Measurements from ENCODE around the gene NAA60. TPM values are rescaled to one million over a fixed set of nuclear protein-coding genes. Genes with fewer than 3 reads are reported as not detected.

NAA60 gene
- total and polyA plus RNA-seq, 10 donors: 27.2 to 85.9 (median 46.3) TPM

GRCh38 chr16:3485821-3486505 lies 42.5 kb downstream of the NAA60 start:
- H3K36me3 ChIP-seq: peaks cover 3 to 78% (median 63%) of the 10 kb centered on the region in 6 donors
- H3K27ac ChIP-seq: no peak overlapping the region
- TF ChIP-seq POLR2AphosphoS5 (IDR thresholded peaks at IDR 0.05): peak; percentile 11 to 64 (median 26)
- TF ChIP-seq CTCF (IDR thresholded peaks at IDR 0.05 in 8 of 11, conservative IDR thresholded peaks at IDR 0.05 in 3 of 11): no peak
- H3K4me3 ChIP-seq: no peak overlapping the region
- H3K9me3 ChIP-seq: no peaks in the 10 kb centered on the region
- DNase-seq: peak; percentile 60
- no peaks in the 10 kb centered on the region for H3K27me3 ChIP-seq (replicated peaks in 1 of 7)
- H3K4me1 ChIP-seq: peaks cover 0 to 10% (median 4%) of the 10 kb centered on the region in 6 donors
- 92 to 97% (median 95%) methylated on average over 8 to 20 of the region's 20 CpGs for WGBS, 5 donors
- intact Hi-C loops (cut with DNase I; ENCODE audit: low total_unique reads): no loop called here

- Histone ChIP-seq H3K27me3 (replicated peaks in 1 of 7) (no peaks in the 10 kb centered on the region), H3K4me1 (peaks cover 0 to 15% (median 4%) of the 10 kb centered on the region in 6 donors), H3K27ac (no peak overlapping the region), H3K4me3 (no peak overlapping the region), H3K36me3 (peaks cover 3 to 71% (median 56%) of the 10 kb centered on the region in 6 donors), H3K9me3 (no peaks in the 10 kb centered on the region)
- 89 to 94% (median 93%) methylated on average over 18 to 24 of the region's 24 CpGs for whole genome bisulfite sequencing, 5 donors
- intact Hi-C loops (cut with DNase I; ENCODE audit: low total_unique reads): no loop called here
- DNase-seq: peak; percentile 52
- TF ChIP-seq POLR2AphosphoS5 (IDR thresholded peaks at IDR 0.05): peak in 1 of 3 donors; percentile 14
- no peak for TF ChIP-seq CTCF (IDR thresholded peaks at IDR 0.05 in 8 of 11, conservative IDR thresholded peaks at IDR 0.05 in 3 of 11)
Observed at GRCh38 chr16:3486506-3487215, 43.2 kb downstream of the NAA60 start.

- H3K4me3 ChIP-seq: no peak overlapping the region
- no peak for DNase-seq
- peaks cover 0 to 16% (median 4%) of the 10 kb centered on the region in 6 donors for H3K4me1 ChIP-seq
- peaks cover 3 to 60% (median 45%) of the 10 kb centered on the region in 6 donors for H3K36me3 ChIP-seq
- 74 to 84% (median 80%) methylated on average over 16 to 24 of the region's 24 CpGs for WGBS, 5 donors
- intact Hi-C loops (cut with DNase I; ENCODE audit: low total_unique reads): no loop called here
- H3K9me3 ChIP-seq: no peaks in the 10 kb centered on the region
- no peaks in the 10 kb centered on the region for H3K27me3 ChIP-seq (replicated peaks in 1 of 7)
- H3K27ac ChIP-seq: peak overlapping the region in 1 of 8 donors; percentile 30
- TF ChIP-seq POLR2A (IDR thresholded peaks at IDR 0.05) (no peak), CTCF (IDR thresholded peaks at IDR 0.05 in 8 of 11, conservative IDR thresholded peaks at IDR 0.05 in 3 of 11) (no peak), POLR2AphosphoS5 (IDR thresholded peaks at IDR 0.05) (peak in 2 of 3 donors; percentile 48 to 61)
Observed at GRCh38 chr16:3487521-3488410, 44.3 kb downstream of the NAA60 start.
